AG08395 (cell line): ENCODE results near the gene CYP8B1.

Experiments used
- DNase-seq: peaks from one replicate; pipeline ENCODE4 v3.0.0; 2012; ENCODE audit warnings: mixed read lengths, low spot score

The CYP8B1 gene

GRCh38 chr3:42826141-42826540, 49.5 kb downstream of the CYP8B1 start:
- DNase-seq: no peak

- DNase-seq: no peak
These were observed 52.3 kb downstream of the CYP8B1 start for GRCh38 chr3:42823351-42823750.

- no peak for DNase-seq
These were observed 52.9 kb downstream of the CYP8B1 start for GRCh38 chr3:42822828-42823227.
